Left ventricle myocardium superior (tissue), 1 donor: ENCODE data around the gene GPC5. TPM values are rescaled to one million over a fixed set of nuclear protein-coding genes. Genes with fewer than 3 reads are reported as not detected.
A peak's percentile ranks its signal among the peaks of the same experiment; 100 is the strongest.

Experiments used
- ATAC-seq: fragments of 200-7000 bp; cut with Tn5 transposase; one replicate; pipeline ENCODE4 v1.9.1; 2020; ENCODE audit warnings: mild to moderate bottlenecking, moderate library complexity
- DNase-seq: peaks from one replicate; pipeline ENCODE4 v3.0.0-alpha.2; 2020
- intact Hi-C: fragments of 100-400 bp; cut with micrococcal nuclease; formaldehyde crosslinking; loops from one replicate; pipeline ENCODE4 v1.11.0; 2022
- total RNA-seq: library from RNA; stranded (reverse); fragmentation: NEBNext Ultra II Directional; extraction: Animal tissue kit (Norgen Biotek cat#: 25700); gene quantifications from one replicate; pipeline ENCODE4 v1.2.1, GENCODE V29; 2021
- donor health status: DM: no; HTN: yes; CAD: no; lungs with severe emphysema.

GPC5 gene
- total RNA-seq, 1 donor from 2014 or later: 1.8 TPM

- ATAC-seq: no peak
- intact Hi-C loops: no loop called here
Measured at GRCh38 chr13:92143766-92144165, 745.3 kb downstream of the GPC5 start.

GRCh38 chr13:92150606-92151005 is 752.2 kb downstream of the GPC5 start:
- intact Hi-C loops: no loop called here
- DNase-seq (no peak), ATAC-seq (no peak)

More at GRCh38 chr13:92143766-92144165, 745.3 kb downstream of the GPC5 start:
- no peak for DNase-seq

- no peak for ATAC-seq
- intact Hi-C loops: no loop called here
- no peak for DNase-seq
Measured at GRCh38 chr13:92158346-92158745, 759.9 kb downstream of the GPC5 start.

GRCh38 chr13:92164822-92165221 is 766.4 kb downstream of the GPC5 start:
- intact Hi-C loops: no loop called here
- ATAC-seq (no peak), DNase-seq (no peak)

GRCh38 chr13:92172191-92172590 is 773.8 kb downstream of the GPC5 start:
- intact Hi-C loops: no loop called here
- DNase-seq (no peak), ATAC-seq (no peak)

GRCh38 chr13:92173254-92173653 is 774.8 kb downstream of the GPC5 start:
- DNase-seq (no peak), ATAC-seq (no peak)
- intact Hi-C loops: no loop called here

- no peak for DNase-seq
- intact Hi-C loops: no loop called here
- no peak for ATAC-seq
Measured at GRCh38 chr13:92175330-92175729, 776.9 kb downstream of the GPC5 start.

GRCh38 chr13:92177966-92178365 is 779.5 kb downstream of the GPC5 start:
- intact Hi-C loops: no loop called here
- ATAC-seq (no peak), DNase-seq (no peak)

GRCh38 chr13:92179223-92179622 is 780.8 kb downstream of the GPC5 start:
- intact Hi-C loops: no loop called here
- DNase-seq (no peak), ATAC-seq (no peak)

- intact Hi-C loops: no loop called here
- DNase-seq (no peak), ATAC-seq (no peak)
Measured at GRCh38 chr13:92187378-92187989, 789.1 kb downstream of the GPC5 start.

- intact Hi-C loops: no loop called here
- DNase-seq (no peak), ATAC-seq (no peak)
Measured at GRCh38 chr13:92188574-92188973, 790.2 kb downstream of the GPC5 start.

GRCh38 chr13:92196591-92197256 is 798.3 kb downstream of the GPC5 start:
- intact Hi-C loops: no loop called here
- DNase-seq: no peak

GRCh38 chr13:92197669-92198068 is 799.2 kb downstream of the GPC5 start:
- ATAC-seq: no peak

More at GRCh38 chr13:92196591-92197256, 798.3 kb downstream of the GPC5 start:
- ATAC-seq: no peak

GRCh38 chr13:92218615-92219014 is 820.2 kb downstream of the GPC5 start:
- intact Hi-C loops: no loop called here
- no peak for DNase-seq
- ATAC-seq: no peak

More at GRCh38 chr13:92197669-92198068, 799.2 kb downstream of the GPC5 start:
- intact Hi-C loops: no loop called here
- DNase-seq: no peak

GRCh38 chr13:92221916-92222315 is 823.5 kb downstream of the GPC5 start:
- no peak for DNase-seq
- no peak for ATAC-seq
- intact Hi-C loops: no loop called here

GRCh38 chr13:92224052-92224821 is 825.8 kb downstream of the GPC5 start:
- ATAC-seq (peak; percentile 97), DNase-seq (no peak)
- intact Hi-C loops: no loop called here

GRCh38 chr13:92224825-92225224 is 826.4 kb downstream of the GPC5 start:
- intact Hi-C loops: no loop called here
- DNase-seq: no peak
- peak; percentile 33 for ATAC-seq

GRCh38 chr13:92225861-92226260 is 827.4 kb downstream of the GPC5 start:
- intact Hi-C loops: no loop called here
- no peak for DNase-seq
- ATAC-seq: no peak

- ATAC-seq: no peak
- intact Hi-C loops: no loop called here
- no peak for DNase-seq
Measured at GRCh38 chr13:92232871-92233270, 834.5 kb downstream of the GPC5 start.

GRCh38 chr13:92251671-92252210 is 853.3 kb downstream of the GPC5 start:
- DNase-seq (no peak), ATAC-seq (no peak)
- intact Hi-C loops: no loop called here
